Measurements from ENCODE around the gene EYS. TPM values are rescaled to one million over a fixed set of nuclear protein-coding genes. Genes with fewer than 3 reads are reported as not detected.

EYS gene
- total and polyA plus RNA-seq, 2 of the 13 experiments (the other 11 are each of a cell fraction or from before 2014, with no cell fraction given): 0.04 to 0.07 TPM

GRCh38 chr6:64046746-64047208, 1660.2 kb downstream of the EYS start (continued):
- TF ChIP-seq TEAD2 (CRISPR knock-in tag; IDR thresholded peaks at IDR 0.05) (no peak), ZNF644 (CRISPR knock-in tag; IDR thresholded peaks at IDR 0.05; ENCODE audit: low read depth) (peak; percentile 44; the same call in 1 of the 2 replicates), ZNF792 (CRISPR knock-in tag; IDR thresholded peaks at IDR 0.05) (no peak), IKZF5 (CRISPR knock-in tag; IDR thresholded peaks at IDR 0.05) (peak; percentile 88), NCOA2 (CRISPR knock-in tag; IDR thresholded peaks at IDR 0.05) (peak; percentile 92), SKIL (CRISPR knock-in tag; IDR thresholded peaks at IDR 0.05; ENCODE audit: borderline replicate concordance) (peak; percentile 46; the same call in 1 of the 2 replicates), ZNF841 (CRISPR knock-in tag; IDR thresholded peaks at IDR 0.05; ENCODE audit: borderline replicate concordance) (no peak), CC2D1A (CRISPR knock-in tag; IDR thresholded peaks at IDR 0.05) (no peak), FOXA1 (IDR thresholded peaks at IDR 0.05) (no peak), FOXA1 (CRISPR knock-in tag; IDR thresholded peaks at IDR 0.05) (peak; percentile 66), NFIC (IDR thresholded peaks at IDR 0.05; ENCODE audit: low read length) (peak; percentile 87), SIX4 (CRISPR knock-in tag; IDR thresholded peaks at IDR 0.05) (peak; percentile 69; the same call in 1 of the 2 replicates), GMEB1 (CRISPR knock-in tag; IDR thresholded peaks at IDR 0.05; ENCODE audit: borderline replicate concordance) (0 out of 2 replicates have a peak, but pooled peaks have one; percentile 25), HNF4G (IDR thresholded peaks at IDR 0.05; ENCODE audit: borderline replicate concordance, low read depth, low read length) (peak; percentile 74; the same call in 1 of the 2 replicates), HNF4G (CRISPR knock-in tag; IDR thresholded peaks at IDR 0.05; ENCODE audit: borderline replicate concordance, low read depth) (peak; percentile 28; the same call in 1 of the 2 replicates), TOE1 (CRISPR knock-in tag; IDR thresholded peaks at IDR 0.05) (peak; percentile 84; the same call in 1 of the 2 replicates), PTBP1 (IDR thresholded peaks at IDR 0.05; ENCODE audit: low read depth, low read length, poor library complexity, severe bottlenecking) (no peak), ZBTB25 (CRISPR knock-in tag; IDR thresholded peaks at IDR 0.05) (no peak), HINFP (CRISPR knock-in tag; IDR thresholded peaks at IDR 0.05; ENCODE audit: low read depth) (no peak)

All from HepG2 (cell line).